HepG2 (cell line): ENCODE data around the gene CASKIN2. TPM values are rescaled to one million over a fixed set of nuclear protein-coding genes. Genes with fewer than 3 reads are reported as not detected.

Experiments used
- ARID2 ChIP-seq: sonication (generic); formaldehyde crosslinking; IDR thresholded peaks from 2 replicates; pipeline ENCODE4 v1.8.1; 2022; ENCODE audit warnings: mild to moderate bottlenecking, missing genetic modification reagents, borderline replicate concordance
- GFI1 ChIP-seq: sonication (generic); formaldehyde crosslinking; IDR thresholded peaks from 2 replicates; pipeline ENCODE4 v1.5.0; 2020; ENCODE audit warnings: missing genetic modification reagents, mild to moderate bottlenecking, borderline replicate concordance
- HES4 ChIP-seq: sonication (generic); formaldehyde crosslinking; IDR thresholded peaks from 2 replicates; pipeline ENCODE4 v1.9.0; 2021; ENCODE audit warnings: mild to moderate bottlenecking, missing genetic modification reagents, borderline replicate concordance
- KDM1A ChIP-seq: IDR thresholded peaks from 2 replicates; pipeline ENCODE4 v1.6.1; 2016; ENCODE audit warnings: missing compliant biosample characterization
- MED1 ChIP-seq: sonication (generic); formaldehyde crosslinking; IDR thresholded peaks from 2 replicates; pipeline ENCODE4 v1.4.0; 2020; ENCODE audit warnings: missing genetic modification reagents
- NFE2 ChIP-seq: sonication (generic); formaldehyde crosslinking; IDR thresholded peaks from 2 replicates; pipeline ENCODE4 v1.4.0; 2020; ENCODE audit warnings: missing genetic modification reagents
- SAP130 ChIP-seq: IDR thresholded peaks from 2 replicates; pipeline ENCODE4 v1.6.1; 2016; ENCODE audit warnings: low read depth
- SOX5 ChIP-seq: IDR thresholded peaks from 2 replicates; pipeline ENCODE4 v1.6.1; 2016; ENCODE audit warnings: borderline replicate concordance
- SRF ChIP-seq: IDR thresholded peaks from 2 replicates; pipeline ENCODE4 v1.6.1; 2011; ENCODE audit warnings: mild to moderate bottlenecking, low read depth, low read length, moderate library complexity
- ZNF138 ChIP-seq: sonication (generic); formaldehyde crosslinking; IDR thresholded peaks from 2 replicates; pipeline ENCODE4 v1.5.0; 2020; ENCODE audit warnings: mild to moderate bottlenecking, low read depth, missing genetic modification reagents
- ZNF354B ChIP-seq: sonication (generic); formaldehyde crosslinking; IDR thresholded peaks from 2 replicates; pipeline ENCODE4 v1.8.0; 2022; ENCODE audit warnings: mild to moderate bottlenecking, missing genetic modification reagents
- ZNF766 ChIP-seq: sonication (generic); formaldehyde crosslinking; IDR thresholded peaks from 2 replicates; pipeline ENCODE4 v1.5.0; 2020; ENCODE audit warnings: missing genetic modification reagents, borderline replicate concordance
- ZNF788 ChIP-seq: sonication (generic); formaldehyde crosslinking; IDR thresholded peaks from 2 replicates; pipeline ENCODE4 v1.5.0; 2020; ENCODE audit warnings: mild to moderate bottlenecking, missing genetic modification reagents, borderline replicate concordance
- polyA plus RNA-seq, 8 experiments: library from polyadenylated mRNA; depleted of rRNA in 3 of 8; stranded (reverse) in 7 of 8; unstranded in 1 of 8; fragments of >200 nt; fragmentation: Illumina TruSeq in 4 of 8; extraction: Trizol in 4 of 8; gene quantifications; 2 replicates each; pipeline versions ENCODE4 v1.2.1 to v1.2.3, GENCODE V29; 2011 to 2016; ENCODE audit warnings: low read depth in 4 of 8, missing spikeins in 1 of 8, mixed read lengths in 1 of 8; ENCODE audit not compliant: insufficient read depth in 1 of 8
- total RNA-seq, 5 experiments: library from RNA; depleted of rRNA; stranded (reverse); fragments of >200 nt; fragmentation: Illumina TruSeq; extraction: Trizol; gene quantifications; 2 replicates each; pipeline ENCODE4 v1.2.3, GENCODE V29; 2016; ENCODE audit warnings: low read depth in 1 of 5
- TF ChIP-seq, protein P1 (sequence below): sonication (generic); formaldehyde crosslinking; IDR thresholded peaks from 2 replicates; pipeline ENCODE4 v1.4.0; 2020; ENCODE audit warnings: missing genetic modification reagents
- TF ChIP-seq, protein P2 (sequence below): sonication (generic); formaldehyde crosslinking; IDR thresholded peaks from 2 replicates; pipeline ENCODE4 v1.5.0; 2020; ENCODE audit warnings: missing genetic modification reagents, mild to moderate bottlenecking, borderline replicate concordance
- TF ChIP-seq, protein P3 (sequence below): sonication (generic); formaldehyde crosslinking; IDR thresholded peaks from 2 replicates; pipeline ENCODE4 v1.9.0; 2022; ENCODE audit warnings: missing genetic modification reagents, mild to moderate bottlenecking, borderline replicate concordance
- TF ChIP-seq, protein P4 (sequence below): sonication (generic); formaldehyde crosslinking; IDR thresholded peaks from 2 replicates; pipeline ENCODE4 v1.4.0; 2020; ENCODE audit warnings: mild to moderate bottlenecking, missing genetic modification reagents
- TF ChIP-seq, protein P5 (sequence below): sonication (generic); formaldehyde crosslinking; IDR thresholded peaks from 2 replicates; pipeline ENCODE4 v1.5.0; 2020; ENCODE audit warnings: missing genetic modification reagents, mild to moderate bottlenecking, borderline replicate concordance

CASKIN2 gene
- total and polyA plus RNA-seq, 2 of the 13 experiments (the other 11 are each of a cell fraction or from before 2014, with no cell fraction given), result 5.2 to 7.8 TPM

DNA sequence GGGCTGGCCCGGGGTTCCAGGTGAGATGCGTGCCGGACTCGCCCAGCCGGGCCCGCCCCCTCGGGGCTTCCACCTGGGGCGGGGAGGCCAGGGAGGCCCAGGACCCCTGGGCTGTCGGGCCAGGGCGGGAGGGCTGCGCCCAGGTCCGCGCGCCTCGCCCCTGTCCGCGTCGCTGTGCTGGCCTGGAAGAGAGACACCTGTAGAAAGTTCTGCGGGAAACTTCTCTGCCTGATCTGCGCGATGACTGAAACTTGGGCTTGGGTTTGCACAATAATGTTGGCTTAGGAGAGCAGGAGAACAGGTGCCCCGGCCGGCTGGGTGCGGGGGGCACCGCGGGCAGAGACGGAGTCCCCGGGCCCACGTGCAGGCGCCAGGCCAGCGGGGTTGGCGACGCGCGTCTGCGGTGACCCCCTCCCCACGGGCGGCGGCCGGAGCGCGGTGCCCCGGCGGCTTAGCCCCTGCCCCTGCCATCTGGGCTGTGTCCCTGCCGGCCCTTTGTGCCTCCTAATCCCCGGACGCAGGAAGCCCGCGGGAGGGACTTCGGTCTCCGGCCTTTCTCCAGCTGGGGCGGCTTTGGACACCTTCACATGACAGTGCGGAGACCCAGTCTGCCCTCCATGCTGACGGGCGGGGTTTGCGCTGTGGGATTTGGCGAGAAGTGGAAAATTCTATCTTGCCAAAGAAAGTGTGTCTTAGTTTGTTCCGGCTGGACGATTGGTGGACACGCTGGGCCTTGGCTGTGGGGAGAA, 10.6 kb upstream of the CASKIN2 start (continued):
- TF ChIP-seq SRF (no peak), HES4 (CRISPR knock-in tag) (peak; percentile 76), SOX5 (CRISPR knock-in tag) (no peak), ZNF138 (CRISPR knock-in tag) (peak; percentile 63; the same call in 1 of the 2 replicates), GFI1 (CRISPR knock-in tag) (0 out of 2 replicates have a peak, but pooled peaks have one; percentile 18), ZNF766 (CRISPR knock-in tag) (0 out of 2 replicates have a peak, but pooled peaks have one; percentile 66), ZNF788 (CRISPR knock-in tag) (0 out of 2 replicates have a peak, but pooled peaks have one; percentile 0), SAP130 (CRISPR knock-in tag) (peak; percentile 87), KDM1A (CRISPR knock-in tag) (no peak), ARID2 (CRISPR knock-in tag) (0 out of 2 replicates have a peak, but pooled peaks have one; percentile 59), ZNF354B (CRISPR knock-in tag) (0 out of 2 replicates have a peak, but pooled peaks have one; percentile 46), MED1 (CRISPR knock-in tag) (peak; percentile 18; the same call in 1 of the 2 replicates), NFE2 (CRISPR knock-in tag) (no peak)
- TF ChIP-seq, protein P1, sequence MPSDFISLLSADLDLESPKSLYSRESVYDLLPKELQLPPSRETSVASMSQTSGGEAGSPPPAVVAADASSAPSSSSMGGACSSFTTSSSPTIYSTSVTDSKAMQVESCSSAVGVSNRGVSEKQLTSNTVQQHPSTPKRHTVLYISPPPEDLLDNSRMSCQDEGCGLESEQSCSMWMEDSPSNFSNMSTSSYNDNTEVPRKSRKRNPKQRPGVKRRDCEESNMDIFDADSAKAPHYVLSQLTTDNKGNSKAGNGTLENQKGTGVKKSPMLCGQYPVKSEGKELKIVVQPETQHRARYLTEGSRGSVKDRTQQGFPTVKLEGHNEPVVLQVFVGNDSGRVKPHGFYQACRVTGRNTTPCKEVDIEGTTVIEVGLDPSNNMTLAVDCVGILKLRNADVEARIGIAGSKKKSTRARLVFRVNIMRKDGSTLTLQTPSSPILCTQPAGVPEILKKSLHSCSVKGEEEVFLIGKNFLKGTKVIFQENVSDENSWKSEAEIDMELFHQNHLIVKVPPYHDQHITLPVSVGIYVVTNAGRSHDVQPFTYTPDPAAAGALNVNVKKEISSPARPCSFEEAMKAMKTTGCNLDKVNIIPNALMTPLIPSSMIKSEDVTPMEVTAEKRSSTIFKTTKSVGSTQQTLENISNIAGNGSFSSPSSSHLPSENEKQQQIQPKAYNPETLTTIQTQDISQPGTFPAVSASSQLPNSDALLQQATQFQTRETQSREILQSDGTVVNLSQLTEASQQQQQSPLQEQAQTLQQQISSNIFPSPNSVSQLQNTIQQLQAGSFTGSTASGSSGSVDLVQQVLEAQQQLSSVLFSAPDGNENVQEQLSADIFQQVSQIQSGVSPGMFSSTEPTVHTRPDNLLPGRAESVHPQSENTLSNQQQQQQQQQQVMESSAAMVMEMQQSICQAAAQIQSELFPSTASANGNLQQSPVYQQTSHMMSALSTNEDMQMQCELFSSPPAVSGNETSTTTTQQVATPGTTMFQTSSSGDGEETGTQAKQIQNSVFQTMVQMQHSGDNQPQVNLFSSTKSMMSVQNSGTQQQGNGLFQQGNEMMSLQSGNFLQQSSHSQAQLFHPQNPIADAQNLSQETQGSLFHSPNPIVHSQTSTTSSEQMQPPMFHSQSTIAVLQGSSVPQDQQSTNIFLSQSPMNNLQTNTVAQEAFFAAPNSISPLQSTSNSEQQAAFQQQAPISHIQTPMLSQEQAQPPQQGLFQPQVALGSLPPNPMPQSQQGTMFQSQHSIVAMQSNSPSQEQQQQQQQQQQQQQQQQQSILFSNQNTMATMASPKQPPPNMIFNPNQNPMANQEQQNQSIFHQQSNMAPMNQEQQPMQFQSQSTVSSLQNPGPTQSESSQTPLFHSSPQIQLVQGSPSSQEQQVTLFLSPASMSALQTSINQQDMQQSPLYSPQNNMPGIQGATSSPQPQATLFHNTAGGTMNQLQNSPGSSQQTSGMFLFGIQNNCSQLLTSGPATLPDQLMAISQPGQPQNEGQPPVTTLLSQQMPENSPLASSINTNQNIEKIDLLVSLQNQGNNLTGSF, result peak; percentile 4; the same call in 1 of the 2 replicates
- TF ChIP-seq, protein P2, sequence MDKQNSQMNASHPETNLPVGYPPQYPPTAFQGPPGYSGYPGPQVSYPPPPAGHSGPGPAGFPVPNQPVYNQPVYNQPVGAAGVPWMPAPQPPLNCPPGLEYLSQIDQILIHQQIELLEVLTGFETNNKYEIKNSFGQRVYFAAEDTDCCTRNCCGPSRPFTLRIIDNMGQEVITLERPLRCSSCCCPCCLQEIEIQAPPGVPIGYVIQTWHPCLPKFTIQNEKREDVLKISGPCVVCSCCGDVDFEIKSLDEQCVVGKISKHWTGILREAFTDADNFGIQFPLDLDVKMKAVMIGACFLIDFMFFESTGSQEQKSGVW (CRISPR knock-in tag), result no peak
- TF ChIP-seq, protein P3, sequence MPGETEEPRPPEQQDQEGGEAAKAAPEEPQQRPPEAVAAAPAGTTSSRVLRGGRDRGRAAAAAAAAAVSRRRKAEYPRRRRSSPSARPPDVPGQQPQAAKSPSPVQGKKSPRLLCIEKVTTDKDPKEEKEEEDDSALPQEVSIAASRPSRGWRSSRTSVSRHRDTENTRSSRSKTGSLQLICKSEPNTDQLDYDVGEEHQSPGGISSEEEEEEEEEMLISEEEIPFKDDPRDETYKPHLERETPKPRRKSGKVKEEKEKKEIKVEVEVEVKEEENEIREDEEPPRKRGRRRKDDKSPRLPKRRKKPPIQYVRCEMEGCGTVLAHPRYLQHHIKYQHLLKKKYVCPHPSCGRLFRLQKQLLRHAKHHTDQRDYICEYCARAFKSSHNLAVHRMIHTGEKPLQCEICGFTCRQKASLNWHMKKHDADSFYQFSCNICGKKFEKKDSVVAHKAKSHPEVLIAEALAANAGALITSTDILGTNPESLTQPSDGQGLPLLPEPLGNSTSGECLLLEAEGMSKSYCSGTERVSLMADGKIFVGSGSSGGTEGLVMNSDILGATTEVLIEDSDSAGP (CRISPR knock-in tag), result 0 out of 2 replicates have a peak, but pooled peaks have one; percentile 64
- TF ChIP-seq, protein P4, sequence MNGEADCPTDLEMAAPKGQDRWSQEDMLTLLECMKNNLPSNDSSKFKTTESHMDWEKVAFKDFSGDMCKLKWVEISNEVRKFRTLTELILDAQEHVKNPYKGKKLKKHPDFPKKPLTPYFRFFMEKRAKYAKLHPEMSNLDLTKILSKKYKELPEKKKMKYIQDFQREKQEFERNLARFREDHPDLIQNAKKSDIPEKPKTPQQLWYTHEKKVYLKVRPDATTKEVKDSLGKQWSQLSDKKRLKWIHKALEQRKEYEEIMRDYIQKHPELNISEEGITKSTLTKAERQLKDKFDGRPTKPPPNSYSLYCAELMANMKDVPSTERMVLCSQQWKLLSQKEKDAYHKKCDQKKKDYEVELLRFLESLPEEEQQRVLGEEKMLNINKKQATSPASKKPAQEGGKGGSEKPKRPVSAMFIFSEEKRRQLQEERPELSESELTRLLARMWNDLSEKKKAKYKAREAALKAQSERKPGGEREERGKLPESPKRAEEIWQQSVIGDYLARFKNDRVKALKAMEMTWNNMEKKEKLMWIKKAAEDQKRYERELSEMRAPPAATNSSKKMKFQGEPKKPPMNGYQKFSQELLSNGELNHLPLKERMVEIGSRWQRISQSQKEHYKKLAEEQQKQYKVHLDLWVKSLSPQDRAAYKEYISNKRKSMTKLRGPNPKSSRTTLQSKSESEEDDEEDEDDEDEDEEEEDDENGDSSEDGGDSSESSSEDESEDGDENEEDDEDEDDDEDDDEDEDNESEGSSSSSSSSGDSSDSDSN (CRISPR knock-in tag), result peak; percentile 85
- TF ChIP-seq, protein P5, sequence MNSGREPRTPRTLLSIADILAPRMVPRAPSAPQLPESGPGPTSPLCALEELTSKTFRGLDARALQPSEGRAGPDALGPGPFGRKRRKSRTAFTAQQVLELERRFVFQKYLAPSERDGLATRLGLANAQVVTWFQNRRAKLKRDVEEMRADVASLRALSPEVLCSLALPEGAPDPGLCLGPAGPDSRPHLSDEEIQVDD, result 0 out of 2 replicates have a peak, but pooled peaks have one; percentile 60
